NK-92 (cell line): Measurements from ENCODE around the gene TCF23.
"Not testable (repeated sequence)": the region's sequence is repeated elsewhere in the genome, so short reads cannot be mapped to it uniquely, and the experiment has no call there.

Source experiments
- DNase-seq: peaks from one replicate; lab custom pipeline; 2025; ENCODE audit not compliant: unreplicated experiment; lab: John Stamatoyannopoulos, UW

The TCF23 gene

GRCh38 chr2:27186613-27187345 is 38.0 kb downstream of the TCF23 start:
- DNase-seq, result no peak

GRCh38 chr2:27189989-27190388 is 41.2 kb downstream of the TCF23 start:
- DNase-seq, result no peak

- no peak for DNase-seq
Measured at GRCh38 chr2:27191070-27191829, 42.4 kb downstream of the TCF23 start.

GRCh38 chr2:27194538-27195354 is 45.9 kb downstream of the TCF23 start:
- no peak for DNase-seq

- not testable (repeated sequence) for DNase-seq
Measured at GRCh38 chr2:27195799-27196198, 47.0 kb downstream of the TCF23 start.

- not testable (repeated sequence) for DNase-seq
Measured at GRCh38 chr2:27198068-27198467, 49.3 kb downstream of the TCF23 start.

- DNase-seq, result no peak
Measured at GRCh38 chr2:27198627-27199026, 49.8 kb downstream of the TCF23 start.

GRCh38 chr2:27199241-27199640 is 50.4 kb downstream of the TCF23 start:
- no peak for DNase-seq

- DNase-seq, result no peak
Measured at GRCh38 chr2:27201675-27202074, 52.9 kb downstream of the TCF23 start.

GRCh38 chr2:27202854-27203253 is 54.0 kb downstream of the TCF23 start:
- no peak for DNase-seq

- DNase-seq, result no peak
Measured at GRCh38 chr2:27203741-27204140, 54.9 kb downstream of the TCF23 start.

GRCh38 chr2:27204566-27204965 is 55.8 kb downstream of the TCF23 start:
- no peak for DNase-seq

GRCh38 chr2:27205206-27205605 is 56.4 kb downstream of the TCF23 start:
- DNase-seq, result no peak

GRCh38 chr2:27206346-27206745 is 57.5 kb downstream of the TCF23 start:
- no peak for DNase-seq
